Ascending aorta (tissue), 2 donors: ENCODE measurements around the gene RHOBTB1. TPM values are rescaled to one million over a fixed set of nuclear protein-coding genes. Genes with fewer than 3 reads are reported as not detected.

ENCODE experiments used
- DNase-seq, 2 donors: peaks; one replicate each; pipeline ENCODE4 v3.0.0-alpha.2; 2019; ENCODE audit warnings: low spot score in 2 of 2
- H3K27ac ChIP-seq, 2 donors: fragments of 200-600 bp; sonication (generic); one replicate each; pipeline ENCODE4 v1.5.1; 2016 to 2017; ENCODE audit warnings: mild to moderate bottlenecking in 1 of 2
- H3K27me3 ChIP-seq: fragments of 200-600 bp; sonication (generic); one replicate; pipeline ENCODE4 v1.5.1; 2017
- H3K36me3 ChIP-seq, 2 donors: fragments of 200-600 bp; sonication (generic); one replicate each; pipeline ENCODE4 v1.5.1; 2016
- H3K4me1 ChIP-seq, 2 donors: fragments of 200-600 bp; sonication (generic); one replicate each; pipeline ENCODE4 v1.5.1; 2016 to 2017; ENCODE audit warnings: mild to moderate bottlenecking in 1 of 2
- H3K4me3 ChIP-seq, 2 donors: fragments of 200-600 bp; sonication (generic); one replicate each; pipeline ENCODE4 v1.5.1; 2016 to 2017; ENCODE audit warnings: mild to moderate bottlenecking in 1 of 2
- H3K9me3 ChIP-seq, 2 donors: fragments of 200-600 bp; sonication (generic); one replicate each; pipeline ENCODE4 v1.5.1; 2016
- intact Hi-C: fragments of 100-400 bp; cut with DNase I; formaldehyde crosslinking; loops from one replicate; pipeline ENCODE4 v1.15.1; 2023
- total RNA-seq: library from RNA; depleted of rRNA; stranded (reverse); fragments of >200 nt; gene quantifications from one replicate; pipeline ENCODE4 v1.1.0, GENCODE V29; 2016
- TF ChIP-seq, protein P1 (sequence below), 3 experiments: fragments of 200-600 bp in 2 of 3; fragments of 450-650 bp in 1 of 3; sonication (generic) in 2 of 3; IDR thresholded peaks; one replicate each; pipeline ENCODE4 v1.5.1; 2016 to 2019; ENCODE audit warnings: antibody characterized with exemption in 3 of 3, mild to moderate bottlenecking in 1 of 3, moderate library complexity in 1 of 3

The RHOBTB1 gene
- total RNA-seq, 1 donor from 2014 or later, result 13.6 TPM

- H3K27me3 ChIP-seq, result no peaks in the 10 kb centered on the region
- DNase-seq, result no peak
- TF ChIP-seq, protein P1, sequence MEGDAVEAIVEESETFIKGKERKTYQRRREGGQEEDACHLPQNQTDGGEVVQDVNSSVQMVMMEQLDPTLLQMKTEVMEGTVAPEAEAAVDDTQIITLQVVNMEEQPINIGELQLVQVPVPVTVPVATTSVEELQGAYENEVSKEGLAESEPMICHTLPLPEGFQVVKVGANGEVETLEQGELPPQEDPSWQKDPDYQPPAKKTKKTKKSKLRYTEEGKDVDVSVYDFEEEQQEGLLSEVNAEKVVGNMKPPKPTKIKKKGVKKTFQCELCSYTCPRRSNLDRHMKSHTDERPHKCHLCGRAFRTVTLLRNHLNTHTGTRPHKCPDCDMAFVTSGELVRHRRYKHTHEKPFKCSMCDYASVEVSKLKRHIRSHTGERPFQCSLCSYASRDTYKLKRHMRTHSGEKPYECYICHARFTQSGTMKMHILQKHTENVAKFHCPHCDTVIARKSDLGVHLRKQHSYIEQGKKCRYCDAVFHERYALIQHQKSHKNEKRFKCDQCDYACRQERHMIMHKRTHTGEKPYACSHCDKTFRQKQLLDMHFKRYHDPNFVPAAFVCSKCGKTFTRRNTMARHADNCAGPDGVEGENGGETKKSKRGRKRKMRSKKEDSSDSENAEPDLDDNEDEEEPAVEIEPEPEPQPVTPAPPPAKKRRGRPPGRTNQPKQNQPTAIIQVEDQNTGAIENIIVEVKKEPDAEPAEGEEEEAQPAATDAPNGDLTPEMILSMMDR (IDR thresholded peaks at IDR 0.05), result no peak
- intact Hi-C loops, result no loop called here
- no peaks in the 10 kb centered on the region for H3K9me3 ChIP-seq
- no peaks in the 10 kb centered on the region for H3K36me3 ChIP-seq
- H3K27ac ChIP-seq, result no peak overlapping the region
- no peak overlapping the region for H3K4me3 ChIP-seq
- H3K4me1 ChIP-seq, result no peaks in the 10 kb centered on the region
Observed at GRCh38 chr10:60985951-60986350, 42.0 kb upstream of the RHOBTB1 start.

- DNase-seq, result no peak
- H3K4me1 ChIP-seq, result no peaks in the 10 kb centered on the region
Observed at GRCh38 chr10:60980997-60981396, 37.0 kb upstream of the RHOBTB1 start.

DNA sequence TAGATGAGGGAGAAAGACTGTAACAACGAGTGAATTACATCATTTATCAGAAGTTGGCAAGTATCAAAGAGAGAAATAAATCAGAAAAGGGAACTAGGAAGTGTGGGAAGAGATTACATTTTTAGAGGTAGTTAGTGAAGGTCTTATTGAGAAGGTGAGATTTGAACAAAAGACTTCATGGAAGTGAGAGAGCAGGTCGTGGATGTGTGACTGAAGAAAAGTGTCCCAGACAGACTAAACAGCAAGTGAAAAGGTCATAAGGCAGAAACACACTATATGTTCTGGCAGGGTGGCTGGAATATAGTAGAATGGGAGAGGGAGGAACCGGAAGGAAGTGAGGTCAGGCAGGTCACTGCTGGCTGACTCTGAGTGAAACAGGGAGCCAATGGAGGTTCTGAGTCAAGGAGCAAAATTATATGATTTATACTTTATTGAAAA lies 35.7 kb upstream of the RHOBTB1 start:
- TF ChIP-seq, protein P1 (IDR thresholded peaks at IDR 0.05), result no peak
- Histone ChIP-seq H3K27ac (no peak overlapping the region), H3K36me3 (no peaks in the 10 kb centered on the region), H3K4me1 (no peaks in the 10 kb centered on the region), H3K27me3 (no peaks in the 10 kb centered on the region), H3K9me3 (no peaks in the 10 kb centered on the region), H3K4me3 (no peak overlapping the region)
- DNase-seq, result no peak
- intact Hi-C loops, result no loop called here

More at GRCh38 chr10:60980997-60981396, 37.0 kb upstream of the RHOBTB1 start:
- no peaks in the 10 kb centered on the region for H3K27me3 ChIP-seq
- no peaks in the 10 kb centered on the region for H3K9me3 ChIP-seq
- intact Hi-C loops, result no loop called here
- no peaks in the 10 kb centered on the region for H3K36me3 ChIP-seq
- TF ChIP-seq, protein P1 (IDR thresholded peaks at IDR 0.05), result no peak
- H3K27ac ChIP-seq, result no peak overlapping the region
- H3K4me3 ChIP-seq, result no peak overlapping the region

GRCh38 chr10:60978287-60979115 lies 34.5 kb upstream of the RHOBTB1 start:
- no peak overlapping the region for H3K4me3 ChIP-seq
- H3K9me3 ChIP-seq, result no peaks in the 10 kb centered on the region
- H3K27ac ChIP-seq, result no peak overlapping the region
- TF ChIP-seq, protein P1 (IDR thresholded peaks at IDR 0.05), result no peak
- DNase-seq, result no peak
- intact Hi-C loops, result no loop called here
- H3K4me1 ChIP-seq, result no peaks in the 10 kb centered on the region
- H3K27me3 ChIP-seq, result no peaks in the 10 kb centered on the region
- no peaks in the 10 kb centered on the region for H3K36me3 ChIP-seq

DNA sequence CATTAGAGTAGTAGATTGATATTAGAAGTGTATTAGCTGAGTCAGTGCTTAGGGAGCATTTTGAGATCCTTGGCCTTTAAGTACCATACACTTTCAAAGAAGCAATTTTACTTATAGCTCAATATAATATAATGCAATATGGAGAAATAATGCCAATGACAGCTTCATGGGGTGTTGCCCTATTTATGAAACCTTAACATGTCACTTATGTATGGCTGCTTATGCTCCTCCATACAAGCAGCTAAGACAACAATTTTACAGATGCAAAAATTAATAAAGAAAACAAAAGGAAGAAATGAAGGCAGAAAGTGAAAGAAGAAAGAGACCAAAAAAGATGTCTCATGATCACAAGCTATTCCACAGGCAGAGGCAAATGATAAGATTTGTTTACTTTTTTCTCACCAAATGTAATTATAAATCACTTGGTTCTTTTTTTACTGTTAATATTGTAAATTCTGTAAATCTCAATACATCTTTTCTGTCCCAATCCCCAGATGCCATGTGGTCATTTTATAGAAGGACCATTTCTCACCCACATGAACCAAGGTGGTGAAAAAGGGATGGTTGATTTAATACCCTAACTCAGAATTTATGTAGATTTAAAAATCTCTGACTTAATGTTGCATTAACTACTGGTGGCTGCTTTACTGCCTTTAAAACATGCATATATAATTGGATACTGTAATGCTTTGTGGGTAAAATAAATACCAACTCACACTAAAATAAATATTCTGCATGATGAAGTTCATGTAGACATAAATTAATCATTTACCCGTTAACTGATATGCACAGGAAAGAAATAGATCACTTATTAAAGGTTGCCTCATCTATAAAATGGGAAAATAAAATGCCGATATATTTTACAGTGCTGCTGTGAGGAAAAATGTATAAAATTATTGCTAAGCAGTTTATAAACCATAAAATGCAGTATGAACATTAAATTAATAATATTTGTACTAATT lies 33.5 kb upstream of the RHOBTB1 start:
- TF ChIP-seq, protein P1 (IDR thresholded peaks at IDR 0.05), result no peak
- Histone ChIP-seq H3K4me3 (no peak overlapping the region), H3K27ac (no peak overlapping the region), H3K4me1 (no peaks in the 10 kb centered on the region), H3K27me3 (no peaks in the 10 kb centered on the region), H3K36me3 (no peaks in the 10 kb centered on the region), H3K9me3 (no peaks in the 10 kb centered on the region)
- intact Hi-C loops, result no loop called here
- DNase-seq, result no peak
